GM19043 (cell line): ENCODE data around the gene PVALEF.
"Not testable (repeated sequence)": the region's sequence is repeated elsewhere in the genome, so short reads cannot be mapped to it uniquely, and the experiment has no call there.

Experiments used
- ATAC-seq: cut with Tn5 transposase; IDR thresholded peaks from one replicate; pipeline ENCODE4 v1.9.1; 2021; ENCODE audit warnings: low read depth; ENCODE audit not compliant: unreplicated experiment

Gene PVALEF

DNA sequence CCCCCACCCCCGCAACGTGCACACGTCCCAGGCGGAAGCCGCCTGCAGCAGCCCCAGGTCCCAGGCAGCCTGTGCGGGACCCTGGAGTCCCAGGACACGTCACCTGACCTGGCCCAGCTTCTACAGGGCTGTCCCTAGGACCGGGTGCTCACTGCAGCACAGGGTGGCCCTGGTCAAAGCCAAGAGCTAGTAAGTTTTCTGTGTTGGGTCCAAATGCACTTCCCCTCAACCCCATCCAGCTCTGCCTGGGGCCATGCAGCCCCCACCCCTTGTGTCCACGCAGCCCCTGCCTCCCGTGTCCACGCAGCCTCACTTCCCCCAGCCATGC is 22.1 kb upstream of the PVALEF start:
- no peak for ATAC-seq

DNA sequence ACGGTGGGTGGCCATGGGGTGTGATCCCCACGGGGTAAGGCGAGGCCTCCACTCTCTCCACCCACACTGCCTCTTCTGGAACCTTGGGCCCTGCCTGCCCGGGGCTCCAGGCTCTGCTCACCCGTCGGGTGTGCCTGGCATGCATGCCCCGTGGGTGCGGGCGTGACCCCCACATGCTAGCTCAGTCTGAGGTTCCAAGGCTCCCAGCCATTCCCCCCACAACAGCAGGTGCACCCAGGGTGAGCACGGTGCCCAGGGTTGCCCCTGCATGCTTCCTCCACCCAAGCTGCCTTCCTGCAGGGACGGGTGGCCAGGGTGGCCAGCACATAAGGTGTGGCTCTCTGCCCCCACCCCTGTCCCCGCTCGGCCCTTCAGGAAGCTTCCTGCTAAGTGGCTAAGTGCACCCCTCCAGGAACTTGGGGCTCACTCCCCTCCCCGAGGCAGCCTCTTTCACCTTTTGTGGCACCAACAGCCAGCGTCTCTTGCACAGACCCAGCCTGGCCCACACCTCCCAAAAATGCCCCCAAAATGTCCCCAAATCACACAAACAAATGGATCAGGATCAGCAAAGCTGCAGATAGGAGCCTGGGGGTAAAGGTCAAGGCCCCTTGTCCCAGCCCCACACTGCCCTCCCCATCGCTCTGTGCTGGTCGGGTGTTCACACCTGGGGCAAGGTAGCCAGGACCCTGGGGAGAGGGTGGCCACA is 21.4 kb upstream of the PVALEF start:
- ATAC-seq = no peak

DNA sequence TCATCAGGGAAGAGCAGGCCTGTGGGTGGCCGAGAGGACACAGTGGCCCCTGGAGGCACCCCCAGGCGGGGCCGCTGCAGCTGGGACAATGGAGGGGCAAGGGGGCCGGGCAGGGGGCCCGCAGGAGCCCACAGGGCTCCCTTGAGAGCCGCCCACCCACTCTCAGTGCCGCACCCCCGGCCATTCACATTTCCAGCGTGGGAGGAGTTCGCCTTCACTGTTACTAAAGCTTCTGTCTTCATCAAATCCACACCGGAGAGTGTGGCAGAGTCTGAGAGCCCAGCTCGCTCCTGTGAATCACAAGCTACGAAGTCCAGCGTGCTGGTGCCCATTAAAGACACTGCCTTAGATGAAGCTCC is 20.9 kb upstream of the PVALEF start:
- no peak for ATAC-seq

DNA sequence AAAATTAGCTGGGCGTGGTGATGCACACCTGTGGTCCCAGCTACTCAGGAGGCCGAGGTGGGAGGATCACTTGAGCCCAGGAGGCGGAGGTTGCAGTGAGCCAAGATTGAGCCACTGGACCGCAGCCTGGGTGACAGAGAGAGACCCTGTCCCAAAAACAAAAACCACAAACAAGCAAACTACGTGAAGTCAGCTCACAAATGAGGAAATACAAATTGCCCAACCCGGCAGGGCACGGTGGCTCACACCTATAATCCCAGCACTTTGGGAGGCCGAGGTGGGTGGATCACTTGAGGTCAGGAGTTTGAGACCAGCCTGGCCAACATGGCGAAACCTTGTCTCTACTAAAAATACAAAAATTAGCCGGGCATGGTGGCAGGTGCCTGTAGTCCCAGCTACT is 19.1 kb upstream of the PVALEF start:
- ATAC-seq = not testable (repeated sequence)

DNA sequence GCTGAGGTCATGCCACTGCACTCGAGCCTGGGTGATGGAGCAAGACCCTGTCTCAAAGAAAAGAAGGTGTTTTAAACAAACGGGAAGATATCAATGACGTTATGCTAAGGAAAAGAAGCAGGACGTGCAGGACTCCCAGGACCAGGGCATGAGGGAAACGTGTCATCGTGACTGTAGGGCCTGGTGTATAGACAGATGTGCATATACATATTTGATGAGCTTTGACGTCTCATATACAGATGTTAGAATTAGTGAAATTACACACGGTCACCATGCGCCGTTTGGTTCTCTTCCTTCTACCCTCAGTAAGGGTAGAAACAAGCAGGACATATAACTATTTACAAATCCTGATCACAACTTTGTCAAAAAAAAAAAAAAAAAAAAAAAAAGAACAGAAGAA is 17.6 kb upstream of the PVALEF start:
- no peak for ATAC-seq

DNA sequence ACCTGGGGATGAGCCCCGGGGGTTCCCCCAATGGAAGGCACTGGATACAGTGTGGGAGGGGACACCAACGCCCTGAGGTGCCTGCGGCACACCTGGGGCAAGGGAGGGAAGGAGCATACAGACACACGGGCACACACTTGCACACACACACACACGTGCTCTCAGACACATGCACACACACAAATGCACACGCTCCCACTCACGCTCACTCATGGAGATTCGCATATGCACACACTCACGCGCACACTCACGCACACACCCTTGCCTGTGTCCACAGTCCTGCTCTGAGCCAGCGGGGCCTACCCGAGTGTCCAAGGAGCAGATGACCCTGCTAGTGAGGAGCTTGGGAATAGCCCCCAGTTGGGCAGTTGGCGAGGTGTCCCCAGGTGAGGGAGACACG is 16.7 kb upstream of the PVALEF start:
- ATAC-seq = no peak

DNA sequence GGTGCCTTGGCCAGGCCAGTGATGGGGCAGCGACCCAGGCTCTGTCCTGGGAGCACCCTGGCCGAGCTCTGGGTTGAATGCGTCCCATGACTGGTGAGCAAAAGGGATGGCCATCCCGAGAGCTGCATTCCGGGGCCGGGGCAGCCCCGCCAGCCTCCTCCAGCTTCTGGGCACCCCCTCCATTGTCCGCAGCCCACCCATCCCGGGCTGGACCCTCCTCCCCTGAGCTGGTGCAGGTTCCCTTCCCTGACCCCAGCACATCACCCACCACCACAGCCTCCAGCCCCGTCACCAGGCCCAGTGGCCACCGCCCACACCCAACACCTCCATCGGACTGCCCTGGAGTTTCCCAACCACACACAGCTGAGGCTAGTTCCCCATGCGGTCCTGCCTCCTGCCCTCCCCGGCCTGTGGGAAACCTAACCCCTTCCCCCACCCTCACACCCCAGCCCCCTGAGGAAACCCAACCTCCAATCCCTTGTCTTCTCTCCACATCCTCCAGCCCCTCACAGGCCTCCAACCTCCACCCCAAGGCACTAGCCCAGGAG is 16.2 kb upstream of the PVALEF start:
- ATAC-seq = no peak

DNA sequence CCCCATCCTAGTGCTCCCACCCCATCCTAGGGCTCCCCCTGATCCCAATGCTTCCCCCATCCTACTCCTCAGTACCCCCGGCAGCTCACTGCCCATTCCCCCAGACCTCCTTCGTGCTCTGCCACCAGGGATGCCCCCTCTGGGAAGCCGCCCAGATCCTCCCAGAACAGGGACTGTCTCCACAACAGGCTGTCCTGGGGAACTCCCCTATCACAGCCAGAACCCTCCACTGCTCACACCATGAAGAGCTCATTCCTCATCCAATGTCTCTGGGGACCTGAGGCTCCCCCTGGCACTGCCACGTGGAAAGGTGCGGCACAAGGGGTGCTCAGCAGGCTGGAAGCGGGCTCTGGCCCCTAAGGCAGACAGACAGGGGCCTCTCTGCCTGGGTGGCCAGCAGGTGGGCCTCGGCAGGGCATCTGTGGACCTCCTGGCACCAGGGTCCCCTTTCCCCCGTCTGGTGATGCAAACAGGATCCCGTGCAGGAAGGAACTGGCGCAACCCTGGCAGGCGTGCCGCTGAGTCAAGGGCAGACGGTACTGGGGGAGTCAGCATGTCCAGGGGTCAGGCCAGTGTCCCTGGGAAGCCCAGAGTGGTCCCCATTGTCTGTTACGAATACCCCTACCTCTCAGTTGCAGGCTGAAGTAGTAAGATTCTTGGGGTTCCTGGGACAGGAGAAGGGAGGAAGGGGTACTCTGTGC is 14.8 kb upstream of the PVALEF start:
- no peak for ATAC-seq

DNA sequence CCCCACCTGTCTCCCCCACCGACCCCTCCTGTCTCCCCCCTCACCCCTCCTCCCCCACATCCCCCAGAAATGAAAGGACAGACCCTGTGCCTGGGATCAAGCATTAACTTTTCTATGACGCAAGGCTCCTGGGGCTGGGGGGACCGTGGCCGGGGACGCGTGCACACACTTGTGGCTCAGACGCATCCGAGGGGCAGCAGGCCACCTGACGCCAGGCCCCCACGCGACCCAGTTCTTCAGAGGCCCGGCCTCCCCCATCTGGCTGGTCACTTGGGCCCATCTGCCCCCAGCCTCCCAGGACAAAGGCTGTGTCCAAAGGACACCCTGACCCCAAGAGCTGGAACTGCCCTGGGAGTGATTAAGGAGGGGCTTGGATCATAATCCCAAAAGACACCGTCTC is 14.0 kb upstream of the PVALEF start:
- no peak for ATAC-seq

DNA sequence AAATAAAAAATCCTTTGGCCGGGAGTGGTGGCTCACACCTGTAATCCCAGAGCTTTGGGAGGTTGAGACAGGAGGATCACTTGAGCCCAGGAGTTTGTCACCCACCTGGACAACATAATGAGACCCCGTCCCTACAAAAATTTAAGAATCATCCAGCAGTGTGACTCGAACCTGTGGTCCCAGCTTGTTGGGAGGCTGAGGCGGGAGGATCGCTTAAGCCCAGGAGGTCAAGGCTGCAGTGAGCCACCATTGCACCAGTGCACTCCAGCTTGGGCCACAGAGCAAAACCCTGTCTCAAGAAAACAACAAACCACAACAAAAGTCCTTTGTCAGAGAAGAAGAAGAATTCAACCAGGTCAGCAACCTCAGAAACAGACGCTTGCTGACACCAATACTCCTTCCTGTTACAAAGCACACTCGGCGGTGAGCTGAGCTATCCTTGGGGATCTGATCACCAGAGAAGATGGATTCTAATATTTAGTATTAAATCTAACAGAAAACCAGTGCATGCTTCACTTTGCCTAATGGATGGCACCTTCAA is 12.9 kb upstream of the PVALEF start:
- ATAC-seq = no peak

DNA sequence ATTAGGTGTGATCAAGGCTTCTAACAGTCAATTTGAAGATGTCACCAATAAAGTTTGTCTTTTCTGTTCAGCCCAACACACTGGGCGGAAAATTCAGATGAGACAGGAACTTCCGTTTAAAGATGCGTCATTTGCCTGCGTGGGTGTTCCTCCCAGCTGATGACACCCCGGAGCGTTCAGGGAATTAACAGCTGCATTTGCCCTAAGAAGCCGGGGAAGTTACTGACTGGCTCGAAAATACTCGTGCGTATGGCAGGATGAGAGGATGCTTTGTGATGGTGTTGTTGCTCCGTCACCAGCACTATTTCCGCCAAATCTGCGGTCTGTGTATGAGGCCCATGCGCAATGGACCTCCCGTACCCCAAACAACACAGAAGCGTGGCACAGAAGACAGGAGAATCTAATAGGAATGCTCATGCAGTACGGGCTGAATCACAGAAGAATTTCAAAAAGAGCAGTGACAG is 11.9 kb upstream of the PVALEF start:
- no peak for ATAC-seq

DNA sequence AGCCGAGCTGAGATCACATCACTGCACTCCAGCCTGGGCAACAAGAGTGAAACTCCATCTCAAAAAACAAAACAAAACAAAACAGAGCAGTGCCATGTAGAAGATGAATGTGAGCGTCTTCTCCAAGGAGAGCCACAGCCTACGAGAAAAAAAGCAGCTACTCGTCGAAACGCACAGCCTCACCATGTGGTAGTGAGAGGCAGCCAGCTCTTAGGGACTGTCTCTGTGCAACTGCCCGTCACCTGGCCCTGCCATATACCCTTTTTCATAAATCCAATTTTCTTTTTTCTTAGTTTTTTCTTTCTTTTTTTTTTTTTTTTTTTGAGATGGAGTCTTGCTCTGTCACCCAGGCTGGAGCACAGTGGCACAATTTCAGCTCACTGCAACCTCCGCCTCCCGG is 11.3 kb upstream of the PVALEF start:
- ATAC-seq = not testable (repeated sequence)

DNA sequence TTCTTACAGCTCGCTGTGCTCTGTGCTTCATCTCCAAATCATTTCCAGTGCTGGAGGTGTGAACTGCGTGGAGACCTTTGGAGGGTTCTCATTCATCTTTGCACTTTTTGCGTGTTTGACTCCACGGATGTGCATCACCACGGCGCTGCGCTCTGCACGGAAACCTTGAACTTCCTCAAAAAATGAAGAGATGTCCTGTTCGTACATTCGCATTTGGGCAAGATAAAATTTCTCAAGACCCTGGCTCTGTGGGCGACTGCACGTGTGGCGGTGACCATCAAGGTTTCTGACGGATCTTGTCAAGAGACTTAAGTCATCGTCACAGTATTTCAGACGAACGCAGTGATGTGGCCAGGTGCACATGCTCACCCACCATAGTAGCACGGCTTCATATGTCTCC is 10.3 kb upstream of the PVALEF start:
- ATAC-seq = no peak

DNA sequence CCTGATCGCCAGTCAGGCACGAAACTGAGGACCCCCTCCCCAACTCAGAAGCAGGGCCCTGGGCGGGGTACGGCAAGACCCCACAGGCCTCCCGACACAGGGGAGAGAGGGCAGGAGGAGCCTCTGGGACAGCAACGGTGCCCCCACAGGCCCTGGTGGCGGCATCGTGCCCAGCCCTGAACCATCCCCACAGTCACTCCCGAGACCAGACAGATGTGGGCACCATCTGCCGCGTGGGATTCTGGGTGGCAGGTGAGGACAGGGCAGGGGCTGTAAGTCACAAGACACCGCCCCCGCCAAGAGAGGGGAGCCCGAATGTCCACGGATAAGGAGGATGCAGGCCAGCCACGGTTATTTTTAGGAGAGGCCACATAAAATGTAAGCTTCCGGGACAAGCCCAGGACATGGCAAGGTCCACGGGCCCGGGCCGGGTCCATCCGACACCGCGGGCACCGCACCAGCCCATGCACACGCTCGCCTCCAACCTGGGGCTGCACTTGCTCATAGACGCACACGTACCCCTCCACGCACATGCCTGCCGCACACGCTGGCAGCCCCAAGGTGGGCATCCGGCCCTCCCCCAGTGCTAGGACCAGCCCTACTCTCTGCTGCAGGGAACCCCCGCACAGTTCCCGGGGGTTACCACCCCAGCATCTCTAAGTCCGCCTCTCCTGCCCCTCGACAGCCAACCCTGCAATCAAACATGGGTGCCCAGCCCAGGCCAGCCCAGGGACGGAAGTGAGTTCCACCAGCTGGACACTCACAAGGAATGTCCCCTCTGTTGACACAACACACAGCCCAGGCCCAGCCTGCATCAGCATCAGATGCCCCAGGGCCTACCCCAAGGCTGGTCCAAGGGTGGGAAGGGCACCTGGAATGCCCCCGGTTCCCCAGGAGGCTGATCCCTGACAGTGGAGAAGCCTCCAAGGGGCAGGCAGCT is 8.2 kb upstream of the PVALEF start:
- ATAC-seq = no peak

DNA sequence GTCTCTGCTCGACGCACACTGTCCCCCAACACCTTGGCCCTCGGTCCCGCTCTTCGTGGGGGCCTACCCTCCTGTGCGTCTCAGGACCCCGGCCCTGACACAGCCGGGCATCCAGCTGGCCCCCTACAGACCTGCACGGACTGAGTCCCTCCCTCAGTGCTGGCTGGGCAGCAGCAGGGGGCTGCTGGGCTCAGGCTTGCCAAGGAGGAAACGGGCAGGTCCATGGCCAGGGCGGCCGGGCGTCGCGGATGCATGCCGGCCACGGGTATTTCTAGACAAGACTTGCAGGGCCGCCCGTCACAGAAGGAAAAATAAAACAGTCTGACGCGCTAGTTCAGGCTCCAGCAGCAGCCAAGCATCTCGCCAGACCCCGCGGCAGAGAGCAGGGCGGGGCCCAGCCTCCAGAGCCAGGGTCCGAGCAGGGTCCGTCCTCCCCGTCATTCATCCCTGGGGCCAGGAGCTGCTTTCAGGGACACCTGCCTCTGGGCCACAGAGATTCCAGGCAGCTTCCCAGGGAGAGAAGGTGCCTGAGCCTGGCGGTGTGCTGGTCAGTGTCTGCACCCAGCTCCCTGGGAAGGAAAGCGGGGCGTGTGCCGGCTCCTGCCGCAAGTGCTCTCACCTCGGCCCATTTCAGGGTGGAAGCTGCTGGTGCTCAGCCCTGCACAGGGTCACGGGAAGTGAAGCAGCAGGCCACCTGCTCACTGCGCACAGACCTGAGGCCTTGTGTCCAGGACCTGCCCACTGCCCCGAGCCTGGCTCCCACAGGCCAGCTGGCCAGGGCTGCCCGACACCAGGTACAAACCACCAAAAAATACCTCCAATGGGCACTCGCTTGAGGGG is 7.2 kb upstream of the PVALEF start:
- ATAC-seq = no peak

DNA sequence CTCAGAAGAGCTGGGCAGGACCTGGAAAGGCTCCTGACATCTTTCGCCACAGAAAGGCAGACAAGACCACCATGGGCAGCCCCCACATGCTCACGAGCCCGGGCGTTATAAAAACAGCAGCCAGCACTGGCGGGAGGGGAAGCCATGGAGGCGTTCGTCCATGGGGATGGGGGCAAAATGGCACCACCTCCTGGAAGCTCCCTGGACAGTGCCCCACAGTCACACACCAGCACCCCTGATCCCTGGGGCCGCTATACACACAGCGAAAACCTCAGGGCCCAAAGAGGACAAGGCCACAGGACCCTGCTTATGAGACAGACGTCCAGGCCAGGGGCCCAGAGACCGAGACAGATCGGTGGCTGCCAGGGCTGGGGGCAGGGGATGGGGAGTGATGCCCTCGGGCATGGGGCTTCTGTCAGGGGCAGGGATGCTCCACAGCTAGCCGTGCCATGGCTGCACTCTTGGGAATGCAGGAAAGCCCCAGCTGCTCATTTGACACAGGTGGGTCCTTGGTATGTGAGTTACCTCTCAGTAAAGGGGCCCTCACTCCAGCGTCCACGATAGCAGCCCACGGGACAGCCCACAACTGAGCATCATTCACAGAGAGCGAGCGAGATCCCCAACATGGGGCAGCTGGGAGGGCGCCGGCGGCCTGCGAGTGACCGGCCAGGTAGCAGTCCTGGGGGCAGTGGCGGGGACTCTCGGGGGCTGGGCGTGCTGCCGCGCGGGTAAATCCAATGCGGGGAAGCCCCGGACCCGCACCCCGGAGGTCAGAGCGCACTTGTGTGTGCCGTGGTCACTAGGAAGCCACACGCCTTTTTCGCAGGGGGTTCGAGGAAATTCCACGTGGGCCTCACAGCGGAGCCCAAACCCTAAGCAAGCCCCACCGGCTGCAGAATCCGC is 6.4 kb upstream of the PVALEF start:
- ATAC-seq = no peak

DNA sequence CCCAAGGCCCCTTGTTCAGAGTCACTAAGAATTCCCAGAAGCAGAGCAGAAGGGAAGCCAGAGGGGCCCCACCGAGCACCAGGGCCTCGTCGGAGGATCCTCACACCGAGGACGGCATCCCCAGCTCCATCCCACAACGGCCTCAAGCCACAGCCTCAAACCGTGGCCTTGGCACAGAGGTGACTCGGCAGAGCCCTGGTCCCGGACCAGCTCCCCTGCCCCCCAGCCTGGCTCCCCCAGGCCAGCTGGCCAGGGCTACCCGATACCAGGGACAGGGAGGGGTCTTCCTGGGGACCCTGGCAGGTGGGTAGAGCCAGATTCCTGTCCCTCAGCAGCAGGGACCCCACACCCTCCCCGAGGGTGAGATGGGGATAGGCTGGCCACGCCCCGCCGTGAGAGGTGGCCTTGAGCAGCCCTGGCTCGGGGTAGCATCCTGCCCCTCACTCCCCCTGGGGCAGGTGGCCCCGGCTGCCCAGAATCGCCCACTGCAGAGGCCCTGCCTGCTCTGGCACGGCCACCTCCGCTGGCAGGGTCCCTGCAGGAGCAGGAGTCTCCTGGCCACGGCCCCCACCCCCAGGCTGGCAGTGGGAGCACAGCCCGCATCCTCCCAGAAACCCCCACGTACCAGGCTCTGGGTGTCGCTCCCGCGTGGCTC is 5.6 kb upstream of the PVALEF start:
- ATAC-seq = no peak

DNA sequence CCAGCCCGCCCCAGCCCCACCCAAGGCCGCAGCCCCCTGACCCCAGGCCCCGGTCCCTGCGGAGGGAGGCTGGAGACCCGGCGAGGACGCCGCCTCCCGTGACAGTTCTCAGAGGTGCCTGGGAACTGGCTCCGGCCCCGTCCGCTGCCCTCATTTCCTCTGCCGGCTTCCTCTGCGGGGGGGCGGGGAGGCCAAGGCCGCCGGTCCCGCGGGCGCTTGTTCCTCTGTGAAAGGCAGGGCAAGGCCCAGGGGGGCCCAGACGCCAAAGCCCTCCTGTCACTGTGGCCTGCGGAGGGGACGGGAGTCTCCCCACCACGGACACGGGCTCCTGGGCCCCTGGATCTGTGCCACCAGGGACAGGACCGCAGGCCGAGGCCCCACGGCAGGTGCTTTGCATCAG is 5.0 kb upstream of the PVALEF start:
- ATAC-seq = no peak
